GF-D8 (cell line): ENCODE data around the gene CCSER1.
"Not testable (repeated sequence)": the region's sequence is repeated elsewhere in the genome, so short reads cannot be mapped to it uniquely, and the experiment has no call there.

ENCODE experiments used
- DNase-seq: peaks from one replicate; lab custom pipeline; 2025; lab: John Stamatoyannopoulos, UW

The CCSER1 gene

DNA sequence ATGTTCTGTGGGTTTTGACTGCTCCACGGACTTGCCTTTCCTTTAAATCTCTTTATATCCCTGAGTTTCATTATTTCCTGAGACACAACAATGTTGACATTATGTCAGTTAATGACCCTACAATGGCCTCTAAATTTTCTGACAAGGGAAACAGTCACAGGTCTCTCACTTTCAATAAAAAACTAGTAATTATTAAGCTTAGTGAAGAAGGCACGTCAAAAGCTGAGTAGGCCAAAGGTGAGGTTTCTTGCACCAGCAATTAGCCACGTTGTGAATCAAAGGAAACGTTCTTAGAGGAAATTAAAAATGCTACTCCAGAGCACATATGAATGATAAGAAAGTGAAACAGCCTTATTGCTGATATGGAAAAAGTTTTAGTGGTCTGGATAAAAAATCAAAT is 1246.4 kb downstream of the CCSER1 start:
- no peak for DNase-seq

DNA sequence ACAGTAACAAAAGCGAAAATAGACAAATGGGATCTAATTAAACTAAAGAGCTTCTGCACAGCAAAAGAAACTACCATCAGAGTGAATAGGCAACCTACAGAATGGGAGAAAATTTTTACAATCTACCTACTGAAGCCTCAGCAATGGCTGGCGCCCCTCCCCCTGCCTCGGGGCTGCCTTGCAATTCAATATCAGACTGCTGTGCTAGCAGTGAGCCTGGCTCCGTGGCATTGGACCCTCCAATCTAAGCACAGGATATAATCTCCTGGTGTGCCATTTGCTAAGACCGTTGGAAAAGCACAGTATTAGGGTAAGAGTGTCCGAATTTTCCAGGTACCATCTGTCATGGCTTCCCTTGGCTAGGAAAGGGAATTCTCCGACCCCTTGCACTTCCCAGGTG is 1278.2 kb downstream of the CCSER1 start:
- DNase-seq: not testable (repeated sequence)

GRCh38 chr4:91422011-91422410 is 1294.8 kb downstream of the CCSER1 start:
- DNase-seq: no peak

GRCh38 chr4:91426725-91427124 is 1299.5 kb downstream of the CCSER1 start:
- no peak for DNase-seq

- DNase-seq: no peak
Observed at GRCh38 chr4:91427171-91427570, 1300.0 kb downstream of the CCSER1 start.

DNA sequence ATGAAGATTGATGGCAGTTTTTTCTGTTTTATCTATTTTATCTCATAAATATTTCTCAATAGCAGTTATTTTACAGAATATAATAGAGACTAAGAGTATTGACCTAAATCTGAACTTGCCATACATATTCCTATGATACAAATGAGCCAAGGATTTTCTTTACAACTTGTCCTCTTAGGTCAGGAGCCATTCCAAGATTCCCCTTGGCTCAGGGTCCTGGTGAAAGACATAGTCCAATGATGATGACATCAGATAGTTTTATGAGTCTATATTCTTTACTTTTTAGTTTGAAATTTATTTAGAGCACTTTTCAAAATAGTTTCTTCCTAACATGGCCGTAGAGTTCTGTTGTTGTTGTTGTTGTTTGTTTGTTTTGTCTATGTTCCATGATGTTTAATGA is 1307.4 kb downstream of the CCSER1 start:
- no peak for DNase-seq

GRCh38 chr4:91436556-91436955 is 1309.4 kb downstream of the CCSER1 start:
- DNase-seq: no peak

- DNase-seq: no peak
Observed at GRCh38 chr4:91447168-91447567, 1320.0 kb downstream of the CCSER1 start.

GRCh38 chr4:91448668-91449330 is 1321.6 kb downstream of the CCSER1 start:
- DNase-seq: no peak

GRCh38 chr4:91454111-91454510 is 1326.9 kb downstream of the CCSER1 start:
- DNase-seq: no peak

DNA sequence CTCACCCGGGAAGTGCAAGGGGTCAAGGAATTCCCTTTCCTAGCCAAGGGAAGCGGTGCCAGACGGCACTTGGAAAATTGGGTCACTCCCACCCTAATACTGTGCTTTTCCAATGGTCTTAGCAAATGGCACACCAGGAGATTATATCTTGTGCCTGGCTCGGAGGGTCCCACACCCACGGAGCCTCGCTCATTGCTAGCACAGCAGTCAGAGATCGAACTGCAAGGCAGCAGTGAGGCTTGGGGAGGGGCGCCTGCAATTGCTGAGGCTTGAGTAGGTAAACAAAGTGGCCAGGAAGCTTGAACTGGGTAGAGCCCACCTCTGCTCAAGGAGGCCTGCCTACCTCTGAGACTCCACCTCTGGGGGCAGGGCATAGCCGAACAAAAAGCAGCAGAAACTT is 1335.4 kb downstream of the CCSER1 start:
- DNase-seq: not testable (repeated sequence)

DNA sequence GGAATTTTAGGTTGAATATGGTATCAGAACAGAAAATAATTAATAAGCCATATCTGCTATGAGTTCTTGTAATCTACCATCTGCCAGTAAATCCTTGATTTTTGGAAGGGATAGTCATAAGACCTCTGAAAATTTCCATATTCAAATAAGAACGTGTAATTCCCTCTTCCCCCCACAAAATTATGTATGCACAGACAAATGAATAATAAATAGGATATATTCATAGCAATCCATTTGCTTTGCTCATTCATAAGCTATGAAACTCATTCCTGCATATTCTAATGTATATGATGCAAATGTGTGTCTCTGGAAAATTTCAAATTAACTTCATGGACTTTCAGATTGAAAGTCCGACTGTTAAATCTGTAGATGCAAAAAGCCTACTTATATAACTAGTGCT is 1343.5 kb downstream of the CCSER1 start:
- no peak for DNase-seq

- no peak for DNase-seq
Observed at GRCh38 chr4:91471280-91471679, 1344.1 kb downstream of the CCSER1 start.

DNA sequence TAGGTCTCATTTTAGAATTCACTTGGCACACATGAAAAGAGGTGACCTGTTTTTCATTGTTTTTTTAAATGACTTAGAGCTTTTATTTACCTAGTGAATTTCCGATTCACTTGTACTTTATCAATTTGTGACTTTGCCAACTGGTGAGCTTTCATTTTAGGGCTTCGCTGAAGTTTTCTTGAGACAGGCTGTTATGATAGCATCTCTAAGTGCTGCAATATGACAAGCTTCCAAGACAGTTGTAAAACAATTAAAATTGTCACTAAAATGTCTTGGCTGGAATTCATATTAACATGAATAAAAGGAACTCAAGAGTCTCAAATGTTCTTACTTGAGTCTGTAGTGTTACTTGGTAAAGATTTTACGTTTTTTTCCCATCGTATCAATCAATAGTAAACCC is 1344.9 kb downstream of the CCSER1 start:
- no peak for DNase-seq

DNA sequence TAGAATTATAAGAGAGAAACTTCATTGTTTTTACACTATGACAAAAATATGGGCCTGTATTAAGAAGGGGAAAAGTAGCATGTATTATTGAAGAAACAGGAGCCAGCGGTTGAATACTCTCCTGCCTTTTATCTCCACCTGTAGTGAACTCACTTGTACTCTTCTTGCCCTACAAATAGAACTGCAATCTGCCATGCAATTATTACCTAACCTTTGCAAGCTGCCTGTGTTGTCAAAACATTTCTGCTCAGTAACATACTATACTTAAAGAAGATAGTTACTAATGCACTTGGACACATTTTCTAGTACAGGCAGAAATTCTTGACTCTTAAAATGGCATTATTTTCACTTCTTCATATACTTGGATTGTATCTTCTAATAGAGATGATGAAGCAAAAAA is 1358.2 kb downstream of the CCSER1 start:
- no peak for DNase-seq

DNA sequence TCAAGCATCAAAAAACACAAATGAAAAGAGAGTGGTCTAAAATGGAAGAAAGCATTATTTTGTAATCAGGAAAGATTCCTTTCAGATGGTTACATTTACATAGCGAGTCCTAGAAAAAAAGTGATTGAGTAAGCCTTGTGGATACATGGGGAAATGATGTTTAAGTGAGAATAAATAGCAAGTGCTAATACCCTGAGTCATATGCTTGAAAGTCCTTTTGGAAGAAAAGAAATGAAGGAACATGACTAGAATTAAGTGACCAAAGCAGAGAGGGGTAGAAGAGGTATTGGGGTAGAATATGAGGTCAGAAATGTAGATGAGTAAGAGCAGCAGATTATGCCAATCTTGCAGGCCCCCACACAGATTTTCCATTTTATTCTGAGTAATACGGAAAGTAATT is 1361.8 kb downstream of the CCSER1 start:
- no peak for DNase-seq

- DNase-seq: no peak
Observed at GRCh38 chr4:91497892-91498291, 1370.7 kb downstream of the CCSER1 start.

GRCh38 chr4:91502365-91502764 is 1375.2 kb downstream of the CCSER1 start:
- DNase-seq: no peak

- DNase-seq: no peak
Observed at GRCh38 chr4:91513326-91513725, 1386.1 kb downstream of the CCSER1 start.

- DNase-seq: no peak
Observed at GRCh38 chr4:91519155-91519554, 1392.0 kb downstream of the CCSER1 start.

DNA sequence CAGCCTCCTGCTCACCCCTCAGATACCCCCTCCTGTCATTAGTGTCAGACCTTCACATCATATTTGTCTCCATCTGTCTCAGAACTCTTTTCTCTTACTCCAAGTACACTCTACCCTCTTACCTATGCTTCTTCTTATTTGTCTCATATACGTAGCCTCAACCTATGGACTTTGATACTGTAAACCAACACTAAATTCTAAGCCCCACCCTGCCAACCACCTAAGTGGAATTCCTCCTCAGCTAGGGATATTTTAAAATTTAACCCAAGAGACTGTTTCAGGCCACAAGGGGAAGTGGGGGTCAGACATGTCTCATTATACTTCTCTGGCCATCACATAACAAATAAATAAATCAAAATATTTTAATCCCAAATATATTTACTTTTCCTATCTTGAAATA is 1398.4 kb downstream of the CCSER1 start:
- no peak for DNase-seq

GRCh38 chr4:91527056-91527455 is 1399.9 kb downstream of the CCSER1 start:
- no peak for DNase-seq

- no peak for DNase-seq
Observed at GRCh38 chr4:91567594-91567993, 1440.4 kb downstream of the CCSER1 start.

DNA sequence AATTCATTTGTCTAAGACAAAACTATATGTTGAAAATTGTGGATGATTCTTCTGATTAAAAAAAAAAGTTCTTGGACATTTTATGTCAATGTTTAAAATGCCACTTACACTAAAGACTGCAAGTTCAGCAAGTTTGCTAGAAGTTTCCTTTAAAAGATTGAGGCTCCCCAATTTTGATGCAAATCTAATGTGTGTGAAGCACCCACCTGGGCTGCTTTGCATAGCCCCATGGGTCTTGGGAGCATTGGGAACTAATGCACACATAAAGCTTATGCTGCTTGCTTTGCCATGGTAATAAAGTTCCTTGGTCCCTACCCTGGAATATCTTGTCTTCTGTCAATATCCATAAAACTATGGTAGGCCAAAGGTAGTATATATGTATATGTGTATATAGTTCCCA is 1450.7 kb downstream of the CCSER1 start:
- DNase-seq: no peak

GRCh38 chr4:91590260-91590659 is 1463.1 kb downstream of the CCSER1 start:
- DNase-seq: no peak
